MM.1S (cell line): ENCODE results near the gene FHIT.

Experiments used
- DNase-seq: peaks from one replicate; pipeline ENCODE4 v3.0.0-alpha.2; 2015
- H2AFZ ChIP-seq: fragments of 300-600 bp; sonication (generic); 2 replicates; pipeline ENCODE4 v1.6.0; 2016; ENCODE audit warnings: antibody characterized with exemption, low read length
- H3F3A ChIP-seq: fragments of 300-600 bp; sonication (generic); 2 replicates; pipeline ENCODE4 v1.6.1; 2016; ENCODE audit warnings: mild to moderate bottlenecking, antibody characterized with exemption, low read length, moderate library complexity, mixed read lengths; ENCODE audit not compliant: insufficient read depth
- H3K27ac ChIP-seq: fragments of 300-600 bp; sonication (generic); 2 replicates; pipeline ENCODE4 v1.5.1; 2016; ENCODE audit warnings: mild to moderate bottlenecking, low read length
- H3K27me3 ChIP-seq: fragments of 300-600 bp; sonication (generic); replicated peaks from 2 replicates; pipeline ENCODE4 v1.6.0; 2016; ENCODE audit warnings: low read length; ENCODE audit not compliant: insufficient read depth
- H3K36me3 ChIP-seq: fragments of 300-600 bp; sonication (generic); replicated peaks from 2 replicates; pipeline ENCODE4 v1.6.1; 2016; ENCODE audit warnings: mild to moderate bottlenecking, low read length, mixed read lengths; ENCODE audit not compliant: insufficient read depth
- H3K4me1 ChIP-seq: fragments of 300-600 bp; sonication (generic); 2 replicates; pipeline ENCODE4 v1.6.1; 2016; ENCODE audit warnings: low read length, mixed read lengths
- H3K4me2 ChIP-seq: fragments of 300-600 bp; sonication (generic); 2 replicates; pipeline ENCODE4 v1.6.0; 2016; ENCODE audit warnings: low read depth, low read length
- H3K4me3 ChIP-seq: fragments of 300-600 bp; sonication (generic); 2 replicates; pipeline ENCODE4 v1.5.1; 2016; ENCODE audit warnings: low read length, mixed read lengths
- H3K79me2 ChIP-seq: fragments of 300-600 bp; sonication (generic); 2 replicates; pipeline ENCODE4 v1.6.1; 2016; ENCODE audit warnings: mixed run types, low read length, mixed read lengths
- H3K9ac ChIP-seq: fragments of 300-600 bp; sonication (generic); 2 replicates; pipeline ENCODE4 v1.6.1; 2016; ENCODE audit warnings: low read length, mixed read lengths
- H3K9me2 ChIP-seq: fragments of 300-600 bp; sonication (generic); replicated peaks from 2 replicates; pipeline ENCODE4 v1.6.1; 2016; ENCODE audit warnings: mild to moderate bottlenecking, low read length, mixed read lengths; ENCODE audit not compliant: insufficient read depth
- H3K9me3 ChIP-seq: fragments of 300-600 bp; sonication (generic); replicated peaks from 2 replicates; pipeline ENCODE4 v1.6.1; 2016; ENCODE audit warnings: mild to moderate bottlenecking, low read length, mixed read lengths; ENCODE audit not compliant: insufficient read depth
- H4K20me1 ChIP-seq: fragments of 300-600 bp; sonication (generic); 2 replicates; pipeline ENCODE4 v1.6.1; 2016; ENCODE audit warnings: mild to moderate bottlenecking, low read length, moderate library complexity, mixed read lengths; ENCODE audit not compliant: insufficient read depth
- CTCF ChIP-seq: fragments of 300-600 bp; sonication (generic); IDR thresholded peaks from 2 replicates; pipeline ENCODE4 v1.5.1; 2016; ENCODE audit warnings: antibody characterized with exemption, low read length, mixed read lengths
- EZH2 ChIP-seq: fragments of 300-600 bp; sonication (generic); optimal IDR thresholded peaks from 2 replicates; pipeline ENCODE3; 2017; ENCODE audit warnings: low read depth, mild to moderate bottlenecking, antibody characterized with exemption, low read length, mixed read lengths
- EZH2phosphoT487 ChIP-seq: fragments of 300-600 bp; sonication (generic); IDR thresholded peaks from 2 replicates; pipeline ENCODE4 v1.6.1; 2018; ENCODE audit warnings: antibody characterized with exemption, low read length

FHIT gene

GRCh38 chr3:61169621-61170251 lies 81.5 kb downstream of the FHIT start:
- H3K4me2 ChIP-seq: no peak overlapping the region
- H3F3A ChIP-seq: no peaks in the 10 kb centered on the region
- H2AFZ ChIP-seq: no peak overlapping the region
- no peak overlapping the region for H3K9ac ChIP-seq
- no peaks in the 10 kb centered on the region for H3K9me3 ChIP-seq
- no peak for DNase-seq
- no peaks in the 10 kb centered on the region for H4K20me1 ChIP-seq
- no peak overlapping the region for H3K4me3 ChIP-seq
- no peaks in the 10 kb centered on the region for H3K4me1 ChIP-seq
- no peaks in the 10 kb centered on the region for H3K36me3 ChIP-seq
- H3K27ac ChIP-seq: no peak overlapping the region
- no peaks in the 10 kb centered on the region for H3K9me2 ChIP-seq
- no peaks in the 10 kb centered on the region for H3K27me3 ChIP-seq
- TF ChIP-seq EZH2 (no peak), CTCF (no peak), EZH2phosphoT487 (no peak)
- no peaks in the 10 kb centered on the region; the same call in 1 of the 2 replicates for H3K79me2 ChIP-seq

GRCh38 chr3:61168286-61168685 lies 83.0 kb downstream of the FHIT start:
- no peaks in the 10 kb centered on the region for H3F3A ChIP-seq
- H4K20me1 ChIP-seq: no peaks in the 10 kb centered on the region
- H3K9me3 ChIP-seq: no peaks in the 10 kb centered on the region
- H3K9ac ChIP-seq: no peak overlapping the region
- H3K27me3 ChIP-seq: no peaks in the 10 kb centered on the region
- no peaks in the 10 kb centered on the region for H3K9me2 ChIP-seq
- H3K27ac ChIP-seq: no peak overlapping the region
- no peak overlapping the region for H3K4me2 ChIP-seq
- H3K36me3 ChIP-seq: no peaks in the 10 kb centered on the region
- no peak overlapping the region for H2AFZ ChIP-seq
- no peaks in the 10 kb centered on the region; the same call in 1 of the 2 replicates for H3K79me2 ChIP-seq
- TF ChIP-seq EZH2phosphoT487: no peak
- no peak for TF ChIP-seq CTCF
- no peak for TF ChIP-seq EZH2
- DNase-seq: no peak
- H3K4me3 ChIP-seq: no peak overlapping the region
- no peaks in the 10 kb centered on the region for H3K4me1 ChIP-seq

GRCh38 chr3:61162965-61163364 lies 88.3 kb downstream of the FHIT start:
- Histone ChIP-seq H3F3A (no peaks in the 10 kb centered on the region), H3K4me2 (no peak overlapping the region), H3K27me3 (no peaks in the 10 kb centered on the region), H2AFZ (no peak overlapping the region), H3K9ac (no peak overlapping the region), H3K27ac (no peak overlapping the region), H3K36me3 (no peaks in the 10 kb centered on the region), H3K9me2 (no peaks in the 10 kb centered on the region), H3K4me1 (no peaks in the 10 kb centered on the region), H3K79me2 (no peaks in the 10 kb centered on the region), H3K9me3 (no peaks in the 10 kb centered on the region), H4K20me1 (no peaks in the 10 kb centered on the region), H3K4me3 (no peak overlapping the region)
- no peak for TF ChIP-seq CTCF
- TF ChIP-seq EZH2: no peak
- no peak for TF ChIP-seq EZH2phosphoT487
- no peak for DNase-seq
